Tibial nerve (tissue), 4 donors: ENCODE measurements around the gene OR52L1. TPM values are rescaled to one million over a fixed set of nuclear protein-coding genes. Genes with fewer than 3 reads are reported as not detected.

Experiments used
- DNase-seq, 2 donors: peaks; one replicate each; pipeline ENCODE4 v3.0.0-alpha.2; 2019; ENCODE audit warnings: low spot score in 2 of 2
- H3K27ac ChIP-seq, 4 donors: fragments of 200-600 bp; sonication (generic) in 3 of 4; one replicate each; pipeline ENCODE4 v1.5.1; 2017 to 2019; ENCODE audit warnings: mild to moderate bottlenecking in 1 of 4
- H3K27me3 ChIP-seq, 2 donors: fragments of 200-600 bp; sonication (generic) in 1 of 2; one replicate each; pipeline versions ENCODE4 v1.5.1 to v1.6.0; 2017 to 2019
- H3K36me3 ChIP-seq, 3 donors: fragments of 200-600 bp; sonication (generic); one replicate each; pipeline ENCODE4 v1.5.1; 2018 to 2019
- H3K4me1 ChIP-seq, 4 donors: fragments of 200-600 bp; sonication (generic) in 3 of 4; one replicate each; pipeline ENCODE4 v1.5.1; 2017 to 2019
- H3K4me3 ChIP-seq, 4 donors: fragments of 200-600 bp; sonication (generic) in 3 of 4; one replicate each; pipeline ENCODE4 v1.5.1; 2017 to 2019; ENCODE audit warnings: mild to moderate bottlenecking in 1 of 4, moderate library complexity in 1 of 4
- H3K9me3 ChIP-seq, 4 donors: fragments of 200-600 bp; sonication (generic) in 3 of 4; one replicate each; pipeline ENCODE4 v1.5.1; 2017 to 2019
- CTCF ChIP-seq, 5 experiments: fragments of 200-600 bp in 3 of 5; fragments of 450-650 bp in 2 of 5; sonication (generic) in 3 of 5; IDR thresholded peaks; one replicate each; pipeline ENCODE4 v1.5.1; 2016 to 2019; ENCODE audit warnings: antibody characterized with exemption in 5 of 5, mild to moderate bottlenecking in 3 of 5, moderate library complexity in 2 of 5
- EP300 ChIP-seq, 2 donors: sonication (generic); formaldehyde crosslinking; IDR thresholded peaks; one replicate each; pipeline ENCODE4 v1.6.1; 2017; ENCODE audit warnings: antibody characterized with exemption in 2 of 2, mild to moderate bottlenecking in 1 of 2
- POLR2A ChIP-seq, 2 donors: fragments of 450-650 bp; IDR thresholded peaks; one replicate each; pipeline ENCODE4 v1.6.1; 2017; ENCODE audit warnings: antibody characterized with exemption in 2 of 2, mild to moderate bottlenecking in 2 of 2, moderate library complexity in 2 of 2
- WGBS, 2 donors: methylation state at CpG; one replicate each; pipeline ENCODE4 v1.1.5; 2018; 5-methylcytosine and 5-hydroxymethylcytosine counted together
- total RNA-seq, 4 donors: library from RNA; depleted of rRNA; stranded (reverse); fragments of >200 nt; gene quantifications; one replicate each; pipeline ENCODE4 v1.1.0, GENCODE V29; 2016

The OR52L1 gene
- total RNA-seq = not detected

GRCh38 chr11:5986885-5987284, at the start of gene OR52L1:
TSS of gene OR52L1 (minus strand) at chr11:5986985. CDS start at chr11:5986930, 55 bp downstream.
- H3K9me3 ChIP-seq = no peaks in the 10 kb centered on the region
- H3K4me1 ChIP-seq = no peaks in the 10 kb centered on the region
- H3K4me3 ChIP-seq = no peak within 1 kb of the TSS
- no peaks in the 10 kb centered on the region for H3K27me3 ChIP-seq
- DNase-seq = no peak
- TF ChIP-seq POLR2A (IDR thresholded peaks at IDR 0.05) (no peak), CTCF (IDR thresholded peaks at IDR 0.05) (no peak), EP300 (IDR thresholded peaks at IDR 0.05) (no peak)
- H3K27ac ChIP-seq = no peak within 1 kb of the TSS
- 56 to 73% methylated on average over 1 of the region's 1 CpG for WGBS, 2 donors
- no peaks in the 10 kb centered on the region for H3K36me3 ChIP-seq

GRCh38 chr11:6030708-6031405, 44.1 kb upstream of the OR52L1 start, which contains the start of gene OR56A1:
TSS of gene OR56A1 (minus strand) at chr11:6030758. CDS start at chr11:6027692, 3,066 bp downstream.
- no peak for DNase-seq
- 83 to 86% methylated on average over 1 of the region's 1 CpG for WGBS, 2 donors
- no peak within 1 kb of the TSS for H3K27ac ChIP-seq
- TF ChIP-seq POLR2A (IDR thresholded peaks at IDR 0.05) (no peak), CTCF (IDR thresholded peaks at IDR 0.05) (no peak), EP300 (IDR thresholded peaks at IDR 0.05) (no peak)
- H3K9me3 ChIP-seq = no peaks in the 10 kb centered on the region
- H3K27me3 ChIP-seq = no peaks in the 10 kb centered on the region
- no peaks in the 10 kb centered on the region for H3K4me1 ChIP-seq
- no peak within 1 kb of the TSS for H3K4me3 ChIP-seq
- no peaks in the 10 kb centered on the region for H3K36me3 ChIP-seq

GRCh38 chr11:6027501-6027900, 40.7 kb upstream of the OR52L1 start:
- H3K27me3 ChIP-seq = no peaks in the 10 kb centered on the region
- no peaks in the 10 kb centered on the region for H3K4me1 ChIP-seq
- no peaks in the 10 kb centered on the region for H3K9me3 ChIP-seq
- H3K27ac ChIP-seq = no peak overlapping the region
- TF ChIP-seq CTCF (IDR thresholded peaks at IDR 0.05) (no peak), EP300 (IDR thresholded peaks at IDR 0.05) (no peak), POLR2A (IDR thresholded peaks at IDR 0.05) (no peak)
- no peak overlapping the region for H3K4me3 ChIP-seq
- 80 to 88% methylated on average over 1 of the region's 1 CpG for WGBS, 2 donors
- no peaks in the 10 kb centered on the region for H3K36me3 ChIP-seq
- no peak for DNase-seq

- Histone ChIP-seq H3K9me3 (no peaks in the 10 kb centered on the region), H3K4me1 (no peaks in the 10 kb centered on the region), H3K27me3 (no peaks in the 10 kb centered on the region), H3K36me3 (no peaks in the 10 kb centered on the region), H3K4me3 (no peak overlapping the region), H3K27ac (no peak overlapping the region)
- WGBS, 2 donors = 75 to 86% methylated on average over 2 of the region's 2 CpGs
- DNase-seq = no peak
- TF ChIP-seq CTCF (IDR thresholded peaks at IDR 0.05) (no peak), EP300 (IDR thresholded peaks at IDR 0.05) (no peak), POLR2A (IDR thresholded peaks at IDR 0.05) (no peak)
These were observed 38.3 kb upstream of the OR52L1 start for GRCh38 chr11:6025056-6025455.

- DNase-seq = peak in 1 of 2 donors; percentile 29
- H3K9me3 ChIP-seq = no peaks in the 10 kb centered on the region
- no peak overlapping the region for H3K27ac ChIP-seq
- TF ChIP-seq CTCF (IDR thresholded peaks at IDR 0.05) (peak; percentile 17 to 58 (median 35)), POLR2A (IDR thresholded peaks at IDR 0.05) (no peak)
- no peak overlapping the region for H3K4me3 ChIP-seq
- H3K36me3 ChIP-seq = no peaks in the 10 kb centered on the region
- WGBS, 2 donors = 2% methylated on average over 4 of the region's 4 CpGs
- no peaks in the 10 kb centered on the region for H3K27me3 ChIP-seq
- H3K4me1 ChIP-seq = no peaks in the 10 kb centered on the region
These were observed 36.2 kb upstream of the OR52L1 start for GRCh38 chr11:6022956-6023355.
